ENCODE data around the gene PTRH1. TPM values are rescaled to one million over a fixed set of nuclear protein-coding genes. Genes with fewer than 3 reads are reported as not detected.
"Not testable (repeated sequence)": the region's sequence is repeated elsewhere in the genome, so short reads cannot be mapped to it uniquely, and the experiment has no call there.

Gene PTRH1
- total RNA-seq, 1 donor from 2014 or later = 10.1 TPM

- H3K36me3 Mint-ChIP-seq (ENCODE audit: unreplicated experiment) = no peaks in the 10 kb centered on the region
- H3K9me3 Mint-ChIP-seq (ENCODE audit: unreplicated experiment) = peaks cover 5% of the 10 kb centered on the region
- H3K4me3 Mint-ChIP-seq (ENCODE audit: unreplicated experiment) = no peak overlapping the region
- peaks cover 12% of the 10 kb centered on the region for H3K27me3 Mint-ChIP-seq (ENCODE audit: unreplicated experiment)
- H3K27ac Mint-ChIP-seq (ENCODE audit: unreplicated experiment) = no peak overlapping the region
- TF ChIP-seq, protein P1, sequence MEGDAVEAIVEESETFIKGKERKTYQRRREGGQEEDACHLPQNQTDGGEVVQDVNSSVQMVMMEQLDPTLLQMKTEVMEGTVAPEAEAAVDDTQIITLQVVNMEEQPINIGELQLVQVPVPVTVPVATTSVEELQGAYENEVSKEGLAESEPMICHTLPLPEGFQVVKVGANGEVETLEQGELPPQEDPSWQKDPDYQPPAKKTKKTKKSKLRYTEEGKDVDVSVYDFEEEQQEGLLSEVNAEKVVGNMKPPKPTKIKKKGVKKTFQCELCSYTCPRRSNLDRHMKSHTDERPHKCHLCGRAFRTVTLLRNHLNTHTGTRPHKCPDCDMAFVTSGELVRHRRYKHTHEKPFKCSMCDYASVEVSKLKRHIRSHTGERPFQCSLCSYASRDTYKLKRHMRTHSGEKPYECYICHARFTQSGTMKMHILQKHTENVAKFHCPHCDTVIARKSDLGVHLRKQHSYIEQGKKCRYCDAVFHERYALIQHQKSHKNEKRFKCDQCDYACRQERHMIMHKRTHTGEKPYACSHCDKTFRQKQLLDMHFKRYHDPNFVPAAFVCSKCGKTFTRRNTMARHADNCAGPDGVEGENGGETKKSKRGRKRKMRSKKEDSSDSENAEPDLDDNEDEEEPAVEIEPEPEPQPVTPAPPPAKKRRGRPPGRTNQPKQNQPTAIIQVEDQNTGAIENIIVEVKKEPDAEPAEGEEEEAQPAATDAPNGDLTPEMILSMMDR (IDR thresholded peaks at IDR 0.05; ENCODE audit: partially characterized antibody, unreplicated experiment) = no peak
- peaks cover 22% of the 10 kb centered on the region for H3K4me1 Mint-ChIP-seq (ENCODE audit: low read depth, unreplicated experiment)
- DNase-seq = no peak
These were observed 45.6 kb upstream of the PTRH1 start for GRCh38 chr9:127761061-127761460.

DNA sequence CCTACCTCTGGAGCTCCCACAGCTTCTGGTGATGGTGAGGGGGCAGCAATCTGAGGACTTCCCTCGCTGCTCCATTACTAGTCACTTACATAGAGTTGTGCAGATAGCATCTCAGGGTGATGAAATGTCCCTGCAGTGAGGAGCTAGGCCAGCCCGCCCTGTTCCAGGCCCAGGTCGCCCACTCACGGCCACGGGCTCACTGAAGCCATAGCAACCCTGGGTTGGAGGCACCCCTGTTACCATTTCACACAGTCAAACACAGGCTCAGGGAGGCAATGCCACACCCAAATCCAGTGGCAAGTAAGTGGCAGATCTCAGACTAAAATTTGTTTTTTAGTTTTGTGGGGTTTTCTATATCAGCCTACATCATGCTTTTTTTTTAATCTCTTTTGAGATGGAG is 43.4 kb upstream of the PTRH1 start:
- Mint-ChIP-seq H3K4me1 (ENCODE audit: low read depth, unreplicated experiment) (peaks cover 14% of the 10 kb centered on the region), H3K27me3 (ENCODE audit: unreplicated experiment) (peaks cover 11% of the 10 kb centered on the region), H3K9me3 (ENCODE audit: unreplicated experiment) (peaks cover 2% of the 10 kb centered on the region), H3K4me3 (ENCODE audit: unreplicated experiment) (no peak overlapping the region), H3K27ac (ENCODE audit: unreplicated experiment) (no peak overlapping the region), H3K36me3 (ENCODE audit: unreplicated experiment) (no peaks in the 10 kb centered on the region)
- DNase-seq = no peak
- TF ChIP-seq, protein P1 (IDR thresholded peaks at IDR 0.05; ENCODE audit: partially characterized antibody, unreplicated experiment) = no peak

- H3K27me3 Mint-ChIP-seq (ENCODE audit: unreplicated experiment); DNase-seq; H3K9me3 Mint-ChIP-seq (ENCODE audit: unreplicated experiment); H3K27ac Mint-ChIP-seq (ENCODE audit: unreplicated experiment); H3K36me3 Mint-ChIP-seq (ENCODE audit: unreplicated experiment); H3K4me1 Mint-ChIP-seq (ENCODE audit: low read depth, unreplicated experiment): not testable (repeated sequence)
- H3K4me3 Mint-ChIP-seq (ENCODE audit: unreplicated experiment) = peak overlapping the region; percentile 38
These were observed 41.3 kb upstream of the PTRH1 start for GRCh38 chr9:127756776-127757175.

DNA sequence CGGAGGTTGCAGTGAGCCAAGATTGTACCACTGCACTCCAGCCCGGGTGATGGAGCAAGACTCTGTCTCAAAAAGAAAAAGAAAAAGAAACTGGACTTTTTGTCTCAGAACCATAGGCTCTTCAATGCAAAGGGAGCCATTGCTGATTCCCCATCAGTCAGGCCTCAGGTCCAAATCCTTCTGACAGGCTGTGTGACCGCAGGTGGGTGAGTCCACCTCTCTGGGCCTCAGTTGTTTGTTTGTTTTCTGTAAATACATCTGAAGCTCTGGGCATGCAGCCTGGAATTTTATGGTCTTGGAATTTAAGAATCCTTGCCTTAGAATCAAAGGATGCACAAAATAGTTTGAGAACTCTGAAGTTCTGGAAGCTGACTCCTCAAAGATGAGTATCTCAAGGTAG is 40.8 kb upstream of the PTRH1 start:
- Mint-ChIP-seq H3K36me3 (ENCODE audit: unreplicated experiment) (no peaks in the 10 kb centered on the region), H3K4me1 (ENCODE audit: low read depth, unreplicated experiment) (peaks cover 7% of the 10 kb centered on the region), H3K4me3 (ENCODE audit: unreplicated experiment) (no peak overlapping the region), H3K9me3 (ENCODE audit: unreplicated experiment) (peaks cover 4% of the 10 kb centered on the region), H3K27ac (ENCODE audit: unreplicated experiment) (no peak overlapping the region), H3K27me3 (ENCODE audit: unreplicated experiment) (peaks cover 10% of the 10 kb centered on the region)
- DNase-seq = no peak
- TF ChIP-seq, protein P1 (IDR thresholded peaks at IDR 0.05; ENCODE audit: partially characterized antibody, unreplicated experiment) = no peak

GRCh38 chr9:127755061-127756060 is 39.9 kb upstream of the PTRH1 start:
- TF ChIP-seq, protein P1 (IDR thresholded peaks at IDR 0.05; ENCODE audit: partially characterized antibody, unreplicated experiment) = no peak
- Mint-ChIP-seq H3K27me3 (ENCODE audit: unreplicated experiment) (peaks cover 11% of the 10 kb centered on the region), H3K4me3 (ENCODE audit: unreplicated experiment) (peak overlapping the region; percentile 81)

More at GRCh38 chr9:127755061-127756060, 39.9 kb upstream of the PTRH1 start:
- Mint-ChIP-seq H3K36me3 (ENCODE audit: unreplicated experiment) (peaks cover 5% of the 10 kb centered on the region), H3K4me1 (ENCODE audit: low read depth, unreplicated experiment) (peaks cover 5% of the 10 kb centered on the region), H3K9me3 (ENCODE audit: unreplicated experiment) (peaks cover 4% of the 10 kb centered on the region), H3K27ac (ENCODE audit: unreplicated experiment) (peak overlapping the region; percentile 87)
- DNase-seq = peak; percentile 92
